ENCODE results near the gene FAM53B. TPM values are rescaled to one million over a fixed set of nuclear protein-coding genes. Genes with fewer than 3 reads are reported as not detected.

Gene FAM53B
- total RNA-seq, 2 donors from 2014 or later = 17.1 to 21.1 TPM

GRCh38 chr10:124609698-124610097 is 134.5 kb downstream of the FAM53B start:
- H3K4me1 ChIP-seq = no peaks in the 10 kb centered on the region
- ATAC-seq (no peak), DNase-seq (no peak)
- WGBS, 2 donors = 89 to 91% methylated on average over 11 of the region's 11 CpGs
- H3K27ac ChIP-seq = no peak overlapping the region
- H3K36me3 ChIP-seq (replicated peaks in 1 of 2; ENCODE audit: insufficient read depth in 1 of 2, low read depth in 2 of 2) = no peaks in the 10 kb centered on the region
- no peak overlapping the region for H3K4me3 ChIP-seq
- no peaks in the 10 kb centered on the region for H3K27me3 ChIP-seq
- H3K9me3 ChIP-seq = no peaks in the 10 kb centered on the region
- intact Hi-C loops (cut with DNase I) = no loop called here
- TF ChIP-seq POLR2A (IDR thresholded peaks at IDR 0.05) (no peak), CTCF (IDR thresholded peaks at IDR 0.05) (no peak)

GRCh38 chr10:124608093-124608721 is 136.0 kb downstream of the FAM53B start:
- DNase-seq = no peak
- H3K4me3 ChIP-seq = no peak overlapping the region
- no peak overlapping the region for H3K27ac ChIP-seq
- TF ChIP-seq CTCF (IDR thresholded peaks at IDR 0.05) (no peak), POLR2A (IDR thresholded peaks at IDR 0.05) (no peak)
- no peaks in the 10 kb centered on the region for H3K4me1 ChIP-seq
- ATAC-seq = no peak
- no peaks in the 10 kb centered on the region for H3K9me3 ChIP-seq
- 72 to 89% methylated on average over 5 to 13 of the region's 14 CpGs for WGBS, 2 donors
- intact Hi-C loops (cut with DNase I) = no loop called here
- no peaks in the 10 kb centered on the region for H3K27me3 ChIP-seq
- no peaks in the 10 kb centered on the region for H3K36me3 ChIP-seq (replicated peaks in 1 of 2; ENCODE audit: insufficient read depth in 1 of 2, low read depth in 2 of 2)

- Histone ChIP-seq H3K27me3 (no peaks in the 10 kb centered on the region), H3K4me1 (no peaks in the 10 kb centered on the region), H3K9me3 (no peaks in the 10 kb centered on the region), H3K36me3 (replicated peaks in 1 of 2; ENCODE audit: insufficient read depth in 1 of 2, low read depth in 2 of 2) (no peaks in the 10 kb centered on the region), H3K4me3 (no peak overlapping the region), H3K27ac (no peak overlapping the region)
- DNase-seq = no peak
- no peak for ATAC-seq
- 91% methylated on average over 15 to 18 of the region's 18 CpGs for WGBS, 2 donors
- TF ChIP-seq POLR2A (IDR thresholded peaks at IDR 0.05) = no peak
- TF ChIP-seq CTCF (IDR thresholded peaks at IDR 0.05) = no peak
- intact Hi-C loops (cut with DNase I) = no loop called here
Observed at GRCh38 chr10:124607693-124608092, 136.5 kb downstream of the FAM53B start.

- 42 to 50% methylated on average over 10 of the region's 10 CpGs for WGBS, 2 donors
- no peak overlapping the region for H3K27ac ChIP-seq
- H3K4me3 ChIP-seq = no peak overlapping the region
- no peaks in the 10 kb centered on the region for H3K9me3 ChIP-seq
- DNase-seq (no peak), ATAC-seq (no peak)
- no peaks in the 10 kb centered on the region for H3K36me3 ChIP-seq (replicated peaks in 1 of 2; ENCODE audit: insufficient read depth in 1 of 2, low read depth in 2 of 2)
- no peaks in the 10 kb centered on the region for H3K27me3 ChIP-seq
- TF ChIP-seq CTCF (IDR thresholded peaks at IDR 0.05) (no peak), POLR2A (IDR thresholded peaks at IDR 0.05) (no peak)
- intact Hi-C loops (cut with DNase I) = no loop called here
- H3K4me1 ChIP-seq = no peaks in the 10 kb centered on the region
Observed at GRCh38 chr10:124606822-124607221, 137.4 kb downstream of the FAM53B start.

Measured in body of pancreas (tissue), 4 donors.